HG03196 (cell line): ENCODE data around the gene SHD.
"Not testable (repeated sequence)": the region's sequence is repeated elsewhere in the genome, so short reads cannot be mapped to it uniquely, and the experiment has no call there.

Experiments used
- ATAC-seq: cut with Tn5 transposase; IDR thresholded peaks from one replicate; pipeline ENCODE4 v1.9.1; 2021; ENCODE audit not compliant: unreplicated experiment

SHD gene

GRCh38 chr19:4326215-4326836 lies 47.3 kb downstream of the SHD start:
- no peak for ATAC-seq

- no peak for ATAC-seq
Observed at GRCh38 chr19:4326837-4327251, 47.8 kb downstream of the SHD start.

GRCh38 chr19:4327252-4327876 lies 48.3 kb downstream of the SHD start:
- no peak for ATAC-seq

- no peak for ATAC-seq
Observed at GRCh38 chr19:4327877-4328242, 48.8 kb downstream of the SHD start.

- peak; percentile 74 for ATAC-seq
Observed at GRCh38 chr19:4328243-4328990, 49.4 kb downstream of the SHD start.

- ATAC-seq = not testable (repeated sequence)
Observed at GRCh38 chr19:4328991-4329681, 50.1 kb downstream of the SHD start.

GRCh38 chr19:4329858-4330257 lies 50.8 kb downstream of the SHD start:
- ATAC-seq = no peak

GRCh38 chr19:4334929-4335570 lies 56.0 kb downstream of the SHD start:
- no peak for ATAC-seq

GRCh38 chr19:4337906-4338440 lies 58.9 kb downstream of the SHD start:
- no peak for ATAC-seq

GRCh38 chr19:4338441-4339355 lies 59.6 kb downstream of the SHD start, which contains the start of gene STAP2:
Gene STAP2, minus strand, starts transcription at chr19:4338827. Its CDS starts 74 bp downstream, at chr19:4338753.
- ATAC-seq = no peak
